ENCODE results near the gene TAF1A.

Gene TAF1A

GRCh38 chr1:222557148-222557547 lies 32.6 kb downstream of the TAF1A start:
- no peak overlapping the region for H3K9ac ChIP-seq (ENCODE audit: low read length)
- no peak overlapping the region for H3K27ac ChIP-seq (ENCODE audit: low read depth, low read length)
- no peaks in the 10 kb centered on the region for H3K4me1 ChIP-seq (ENCODE audit: control insufficient read depth, insufficient read depth, low read length)
- no peak overlapping the region for H3K4me3 ChIP-seq (ENCODE audit: low read depth, low read length)
- no peaks in the 10 kb centered on the region for H3K27me3 ChIP-seq (ENCODE audit: control insufficient read depth, insufficient read depth, low read length)
- no peaks in the 10 kb centered on the region for H3K9me3 ChIP-seq (ENCODE audit: control insufficient read depth, insufficient read depth, low read depth, low read length)
- H3K36me3 ChIP-seq (ENCODE audit: control insufficient read depth, insufficient read depth, low read length), result peaks cover 50% of the 10 kb centered on the region

GRCh38 chr1:222555992-222556615 lies 33.6 kb downstream of the TAF1A start:
- no peaks in the 10 kb centered on the region for H3K9me3 ChIP-seq (ENCODE audit: control insufficient read depth, insufficient read depth, low read depth, low read length)
- no peak overlapping the region for H3K27ac ChIP-seq (ENCODE audit: low read depth, low read length)
- H3K9ac ChIP-seq (ENCODE audit: low read length), result no peak overlapping the region
- no peaks in the 10 kb centered on the region for H3K4me1 ChIP-seq (ENCODE audit: control insufficient read depth, insufficient read depth, low read length)
- no peaks in the 10 kb centered on the region for H3K27me3 ChIP-seq (ENCODE audit: control insufficient read depth, insufficient read depth, low read length)
- peaks cover 43% of the 10 kb centered on the region for H3K36me3 ChIP-seq (ENCODE audit: control insufficient read depth, insufficient read depth, low read length)
- no peak overlapping the region for H3K4me3 ChIP-seq (ENCODE audit: low read depth, low read length)

- no peak overlapping the region for H3K27ac ChIP-seq (ENCODE audit: low read depth, low read length)
- peaks cover 26% of the 10 kb centered on the region for H3K36me3 ChIP-seq (ENCODE audit: control insufficient read depth, insufficient read depth, low read length)
- no peaks in the 10 kb centered on the region for H3K9me3 ChIP-seq (ENCODE audit: control insufficient read depth, insufficient read depth, low read depth, low read length)
- H3K9ac ChIP-seq (ENCODE audit: low read length), result no peak overlapping the region
- no peaks in the 10 kb centered on the region for H3K27me3 ChIP-seq (ENCODE audit: control insufficient read depth, insufficient read depth, low read length)
- no peaks in the 10 kb centered on the region for H3K4me1 ChIP-seq (ENCODE audit: control insufficient read depth, insufficient read depth, low read length)
- H3K4me3 ChIP-seq (ENCODE audit: low read depth, low read length), result no peak overlapping the region
Observed at GRCh38 chr1:222554177-222554576, 35.6 kb downstream of the TAF1A start.

GRCh38 chr1:222552882-222553281 lies 36.9 kb downstream of the TAF1A start:
- no peaks in the 10 kb centered on the region for H3K9me3 ChIP-seq (ENCODE audit: control insufficient read depth, insufficient read depth, low read depth, low read length)
- no peak overlapping the region for H3K4me3 ChIP-seq (ENCODE audit: low read depth, low read length)
- H3K27me3 ChIP-seq (ENCODE audit: control insufficient read depth, insufficient read depth, low read length), result no peaks in the 10 kb centered on the region
- H3K9ac ChIP-seq (ENCODE audit: low read length), result no peak overlapping the region
- peaks cover 18% of the 10 kb centered on the region for H3K36me3 ChIP-seq (ENCODE audit: control insufficient read depth, insufficient read depth, low read length)
- H3K4me1 ChIP-seq (ENCODE audit: control insufficient read depth, insufficient read depth, low read length), result peaks cover 7% of the 10 kb centered on the region; the same call in 1 of the 2 replicates
- H3K27ac ChIP-seq (ENCODE audit: low read depth, low read length), result no peak overlapping the region

GRCh38 chr1:222547944-222548671 lies 41.6 kb downstream of the TAF1A start, which contains the start of gene HHIPL2:
TSS of gene HHIPL2 (minus strand) at chr1:222548104. CDS start at chr1:222548044, 60 bp downstream.
- peaks cover 32% of the 10 kb centered on the region; the same call in 1 of the 2 replicates for H3K4me1 ChIP-seq (ENCODE audit: control insufficient read depth, insufficient read depth, low read length)
- peak within 1 kb of the TSS; percentile 58 for H3K9ac ChIP-seq (ENCODE audit: low read length)
- H3K4me3 ChIP-seq (ENCODE audit: low read depth, low read length), result peak within 1 kb of the TSS; percentile 21; the same call in 1 of the 2 replicates
- H3K27me3 ChIP-seq (ENCODE audit: control insufficient read depth, insufficient read depth, low read length), result no peaks in the 10 kb centered on the region
- no peak within 1 kb of the TSS; the same call in 1 of the 2 replicates for H3K27ac ChIP-seq (ENCODE audit: low read depth, low read length)
- no peaks in the 10 kb centered on the region for H3K36me3 ChIP-seq (ENCODE audit: control insufficient read depth, insufficient read depth, low read length)
- H3K9me3 ChIP-seq (ENCODE audit: control insufficient read depth, insufficient read depth, low read depth, low read length), result no peaks in the 10 kb centered on the region

GRCh38 chr1:222547260-222547614 lies 42.5 kb downstream of the TAF1A start:
- Histone ChIP-seq H3K9ac (ENCODE audit: low read length) (peak overlapping the region; percentile 58), H3K27me3 (ENCODE audit: control insufficient read depth, insufficient read depth, low read length) (no peaks in the 10 kb centered on the region), H3K36me3 (ENCODE audit: control insufficient read depth, insufficient read depth, low read length) (no peaks in the 10 kb centered on the region), H3K4me1 (ENCODE audit: control insufficient read depth, insufficient read depth, low read length) (peaks cover 32% of the 10 kb centered on the region; the same call in 1 of the 2 replicates), H3K9me3 (ENCODE audit: control insufficient read depth, insufficient read depth, low read depth, low read length) (no peaks in the 10 kb centered on the region), H3K4me3 (ENCODE audit: low read depth, low read length) (peak overlapping the region; percentile 21; the same call in 1 of the 2 replicates), H3K27ac (ENCODE audit: low read depth, low read length) (no peak overlapping the region; the same call in 1 of the 2 replicates)

- Histone ChIP-seq H3K27ac (ENCODE audit: low read depth, low read length) (no peak overlapping the region; the same call in 1 of the 2 replicates), H3K9ac (ENCODE audit: low read length) (peak overlapping the region; percentile 58), H3K9me3 (ENCODE audit: control insufficient read depth, insufficient read depth, low read depth, low read length) (no peaks in the 10 kb centered on the region), H3K27me3 (ENCODE audit: control insufficient read depth, insufficient read depth, low read length) (no peaks in the 10 kb centered on the region), H3K36me3 (ENCODE audit: control insufficient read depth, insufficient read depth, low read length) (no peaks in the 10 kb centered on the region), H3K4me3 (ENCODE audit: low read depth, low read length) (peak overlapping the region; percentile 21; the same call in 1 of the 2 replicates), H3K4me1 (ENCODE audit: control insufficient read depth, insufficient read depth, low read length) (peaks cover 32% of the 10 kb centered on the region; the same call in 1 of the 2 replicates)
Observed at GRCh38 chr1:222546548-222547259, 43.0 kb downstream of the TAF1A start.

GRCh38 chr1:222546091-222546490 lies 43.6 kb downstream of the TAF1A start:
- H3K9me3 ChIP-seq (ENCODE audit: control insufficient read depth, insufficient read depth, low read depth, low read length), result no peaks in the 10 kb centered on the region
- H3K36me3 ChIP-seq (ENCODE audit: control insufficient read depth, insufficient read depth, low read length), result no peaks in the 10 kb centered on the region
- peaks cover 32% of the 10 kb centered on the region; the same call in 1 of the 2 replicates for H3K4me1 ChIP-seq (ENCODE audit: control insufficient read depth, insufficient read depth, low read length)
- no peaks in the 10 kb centered on the region for H3K27me3 ChIP-seq (ENCODE audit: control insufficient read depth, insufficient read depth, low read length)
- H3K9ac ChIP-seq (ENCODE audit: low read length), result peak overlapping the region; percentile 21
- H3K4me3 ChIP-seq (ENCODE audit: low read depth, low read length), result no peak overlapping the region; the same call in 1 of the 2 replicates
- H3K27ac ChIP-seq (ENCODE audit: low read depth, low read length), result no peak overlapping the region; the same call in 1 of the 2 replicates

- Histone ChIP-seq H3K9me3 (ENCODE audit: control insufficient read depth, insufficient read depth, low read depth, low read length) (no peaks in the 10 kb centered on the region), H3K4me3 (ENCODE audit: low read depth, low read length) (no peak overlapping the region), H3K36me3 (ENCODE audit: control insufficient read depth, insufficient read depth, low read length) (no peaks in the 10 kb centered on the region), H3K27me3 (ENCODE audit: control insufficient read depth, insufficient read depth, low read length) (no peaks in the 10 kb centered on the region), H3K4me1 (ENCODE audit: control insufficient read depth, insufficient read depth, low read length) (peaks cover 32% of the 10 kb centered on the region; the same call in 1 of the 2 replicates), H3K27ac (ENCODE audit: low read depth, low read length) (no peak overlapping the region), H3K9ac (ENCODE audit: low read length) (no peak overlapping the region)
Observed at GRCh38 chr1:222543817-222544216, 45.9 kb downstream of the TAF1A start.

GRCh38 chr1:222540598-222540995 lies 49.1 kb downstream of the TAF1A start:
- no peaks in the 10 kb centered on the region for H3K36me3 ChIP-seq (ENCODE audit: control insufficient read depth, insufficient read depth, low read length)
- no peaks in the 10 kb centered on the region for H3K27me3 ChIP-seq (ENCODE audit: control insufficient read depth, insufficient read depth, low read length)
- no peak overlapping the region for H3K27ac ChIP-seq (ENCODE audit: low read depth, low read length)
- H3K4me1 ChIP-seq (ENCODE audit: control insufficient read depth, insufficient read depth, low read length), result peaks cover 6% of the 10 kb centered on the region; the same call in 1 of the 2 replicates
- no peak overlapping the region for H3K9ac ChIP-seq (ENCODE audit: low read length)
- no peaks in the 10 kb centered on the region for H3K9me3 ChIP-seq (ENCODE audit: control insufficient read depth, insufficient read depth, low read depth, low read length)
- H3K4me3 ChIP-seq (ENCODE audit: low read depth, low read length), result no peak overlapping the region
